Endometrial microvascular endothelial cells (primary cell): Measurements from ENCODE around the gene ALG12. TPM values are rescaled to one million over a fixed set of nuclear protein-coding genes. Genes with fewer than 3 reads are reported as not detected.

Experiments
- in situ Hi-C: cut with HindIII; loops from 2 replicates; pipeline ENCODE4 v1.10.0; 2017; ENCODE audit warnings: low sequenced_read_pairs, low pct_unique_long_range_greater_than_20kb; ENCODE audit errors: inconsistent ontology term
- total RNA-seq: library from RNA; depleted of rRNA; stranded (reverse); fragments of >200 nt; gene quantifications from one replicate; pipeline ENCODE4 v1.2.3, GENCODE V29; 2015; ENCODE audit errors: inconsistent ontology term

The ALG12 gene
- 20.1 TPM for total RNA-seq

- in situ Hi-C loops: loop anchor here (25.0 kb wide), 1 partner anchor 131 kb away; no protein-coding TSS in a partner anchor
Measured at GRCh38 chr22:49917974-49918910, at the start of gene ALG12, which contains the start of gene CRELD2. TSS of gene ALG12 (minus strand) at chr22:49918438. CDS start at chr22:49913765, 4,673 bp downstream. TSS of gene CRELD2 (plus strand) at chr22:49918634. CDS start at chr22:49918770, 136 bp downstream.

DNA sequence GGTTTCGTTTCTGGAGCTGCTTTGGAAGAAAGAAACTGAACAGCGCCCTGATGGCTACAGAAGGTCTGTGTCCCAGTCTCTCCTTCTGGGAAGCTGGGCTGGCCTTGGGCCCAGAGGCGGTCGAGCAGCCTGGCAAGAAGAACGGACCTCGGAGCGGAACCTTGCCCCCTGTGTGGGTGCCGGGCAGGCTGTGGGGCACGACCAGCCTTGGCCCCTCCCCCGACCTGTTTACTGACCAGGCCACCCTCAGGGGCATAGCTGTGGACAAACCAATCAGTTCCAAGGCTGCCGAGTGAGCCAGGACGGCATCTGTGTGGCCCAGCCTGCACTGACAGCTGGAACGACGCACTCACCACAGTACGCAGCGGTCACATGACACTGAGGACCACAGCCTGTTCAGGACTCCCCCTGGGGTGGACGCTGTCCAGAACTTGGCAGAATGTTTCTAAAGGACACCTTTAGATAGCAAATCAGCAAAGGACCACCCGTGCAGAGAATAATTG lies 49.5 kb upstream of the ALG12 start:
- in situ Hi-C loops: no loop called here

DNA sequence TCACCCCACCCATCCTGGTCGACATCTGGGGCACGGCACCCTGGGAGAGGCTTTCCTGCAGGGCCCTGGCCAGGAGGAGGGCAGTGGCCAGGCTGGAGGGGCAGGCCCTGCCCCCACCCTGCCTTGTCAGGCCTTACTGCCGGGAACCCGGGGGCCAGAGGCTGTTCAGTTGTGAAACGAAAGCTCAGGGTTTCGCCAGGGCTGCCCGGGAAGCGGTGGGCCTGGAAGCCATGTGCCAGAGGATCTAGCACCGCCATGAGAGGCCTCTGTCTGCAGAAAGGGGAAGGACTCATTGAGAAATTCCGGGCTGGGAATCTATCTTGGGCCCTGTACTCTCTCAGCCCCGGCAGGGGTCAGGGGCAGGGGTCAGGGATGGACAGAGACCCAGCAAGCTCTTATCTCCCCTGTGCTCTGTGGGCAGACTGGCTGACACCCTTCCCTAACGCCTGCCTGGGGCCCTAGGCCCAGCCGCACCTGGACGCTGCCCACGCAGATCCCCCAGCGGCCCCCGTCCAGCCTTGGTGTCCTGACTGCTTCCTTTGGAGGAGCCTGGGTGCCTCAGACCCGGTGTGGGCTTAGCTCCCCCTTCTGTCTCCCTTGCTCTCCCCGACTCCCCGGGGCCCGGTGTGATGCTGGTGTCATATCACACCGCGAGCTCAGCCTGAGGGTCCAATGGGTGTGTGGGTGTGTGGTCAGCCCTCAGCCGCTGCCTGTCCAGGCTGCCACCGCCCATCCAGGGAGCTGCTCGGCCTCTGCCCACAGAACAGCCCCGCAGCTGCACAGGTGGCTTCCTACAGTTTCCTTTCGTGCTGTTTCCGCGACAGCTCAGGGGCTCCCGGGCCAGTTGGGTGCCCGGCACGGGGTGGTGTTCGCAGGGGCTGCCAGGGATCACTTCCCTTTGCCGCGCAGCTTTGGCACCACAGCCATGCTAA lies 48.8 kb upstream of the ALG12 start:
- in situ Hi-C loops: no loop called here

GRCh38 chr22:49966041-49966773 lies 48.0 kb upstream of the ALG12 start:
- in situ Hi-C loops: no loop called here

- in situ Hi-C loops: no loop called here
Measured at GRCh38 chr22:49965091-49966040, 47.1 kb upstream of the ALG12 start.

- in situ Hi-C loops: no loop called here
Measured at GRCh38 chr22:49964136-49965090, 46.2 kb upstream of the ALG12 start.

- in situ Hi-C loops: no loop called here
Measured at GRCh38 chr22:49963647-49964026, 45.4 kb upstream of the ALG12 start.

DNA sequence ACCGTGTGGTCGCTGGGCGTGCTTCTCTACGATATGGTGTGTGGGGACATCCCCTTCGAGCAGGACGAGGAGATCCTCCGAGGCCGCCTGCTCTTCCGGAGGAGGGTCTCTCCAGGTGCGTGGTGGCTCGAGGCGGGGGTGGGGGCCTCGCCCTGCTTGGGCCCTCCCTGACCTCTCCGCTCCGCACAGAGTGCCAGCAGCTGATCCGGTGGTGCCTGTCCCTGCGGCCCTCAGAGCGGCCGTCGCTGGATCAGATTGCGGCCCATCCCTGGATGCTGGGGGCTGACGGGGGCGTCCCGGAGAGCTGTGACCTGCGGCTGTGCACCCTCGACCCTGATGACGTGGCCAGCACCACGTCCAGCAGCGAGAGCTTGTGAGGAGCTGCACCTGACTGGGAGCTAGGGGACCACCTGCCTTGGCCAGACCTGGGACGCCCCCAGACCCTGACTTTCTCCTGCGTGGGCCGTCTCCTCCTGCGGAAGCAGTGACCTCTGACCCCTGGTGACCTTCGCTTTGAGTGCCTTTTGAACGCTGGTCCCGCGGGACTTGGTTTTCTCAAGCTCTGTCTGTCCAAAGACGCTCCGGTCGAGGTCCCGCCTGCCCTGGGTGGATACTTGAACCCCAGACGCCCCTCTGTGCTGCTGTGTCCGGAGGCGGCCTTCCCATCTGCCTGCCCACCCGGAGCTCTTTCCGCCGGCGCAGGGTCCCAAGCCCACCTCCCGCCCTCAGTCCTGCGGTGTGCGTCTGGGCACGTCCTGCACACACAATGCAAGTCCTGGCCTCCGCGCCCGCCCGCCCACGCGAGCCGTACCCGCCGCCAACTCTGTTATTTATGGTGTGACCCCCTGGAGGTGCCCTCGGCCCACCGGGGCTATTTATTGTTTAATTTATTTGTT lies 44.8 kb upstream of the ALG12 start:
- in situ Hi-C loops: no loop called here

- in situ Hi-C loops: no loop called here
Measured at GRCh38 chr22:49962012-49962750, 43.9 kb upstream of the ALG12 start.

GRCh38 chr22:49961601-49962011 lies 43.4 kb upstream of the ALG12 start:
- in situ Hi-C loops: no loop called here

DNA sequence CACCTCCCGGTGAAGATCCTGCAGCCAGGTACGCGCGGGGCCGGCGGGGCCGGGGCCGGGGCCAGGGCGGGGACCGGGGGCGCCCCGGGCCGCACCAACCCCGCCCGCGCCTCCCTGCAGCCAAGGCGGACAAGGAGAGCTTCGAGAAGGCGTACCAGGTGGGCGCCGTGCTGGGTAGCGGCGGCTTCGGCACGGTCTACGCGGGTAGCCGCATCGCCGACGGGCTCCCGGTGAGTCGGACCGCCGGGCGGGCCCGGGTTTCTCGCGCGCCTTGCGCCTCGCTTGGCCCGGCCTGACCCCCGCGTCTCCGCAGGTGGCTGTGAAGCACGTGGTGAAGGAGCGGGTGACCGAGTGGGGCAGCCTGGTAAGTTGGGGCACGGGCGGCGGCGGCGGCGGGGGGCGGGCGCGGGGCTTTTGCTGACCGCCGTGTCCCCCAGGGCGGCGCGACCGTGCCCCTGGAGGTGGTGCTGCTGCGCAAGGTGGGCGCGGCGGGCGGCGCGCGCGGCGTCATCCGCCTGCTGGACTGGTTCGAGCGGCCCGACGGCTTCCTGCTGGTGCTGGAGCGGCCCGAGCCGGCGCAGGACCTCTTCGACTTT lies 42.9 kb upstream of the ALG12 start:
- in situ Hi-C loops: no loop called here

- in situ Hi-C loops: no loop called here
Measured at GRCh38 chr22:49960159-49961004, 42.1 kb upstream of the ALG12 start, which contains the start of gene PIM3. TSS of gene PIM3 (plus strand) at chr22:49960772. CDS start at chr22:49960948, 176 bp downstream.

DNA sequence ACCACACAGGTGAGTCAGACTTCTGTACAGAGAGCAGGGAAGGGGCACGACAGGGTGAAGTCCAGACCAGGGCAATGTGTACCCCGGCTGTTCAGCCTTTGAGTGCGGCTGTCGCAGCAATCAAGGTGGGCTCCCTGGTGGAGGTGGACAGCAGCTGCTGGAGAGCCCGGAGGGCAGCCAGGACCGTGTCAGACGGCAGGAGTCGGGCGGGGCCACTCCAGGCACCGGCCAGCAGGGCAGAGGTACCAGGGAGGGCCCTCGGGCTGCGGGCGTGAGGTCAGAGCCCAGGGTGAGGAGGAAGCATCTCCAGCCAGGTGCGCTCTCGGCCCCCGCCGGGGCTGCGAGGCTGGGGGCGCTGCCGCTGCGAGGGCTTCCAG lies 41.5 kb upstream of the ALG12 start:
- in situ Hi-C loops: no loop called here
